ENCODE measurements around the gene MAGEC1.
"Not testable (repeated sequence)": the region's sequence is repeated elsewhere in the genome, so short reads cannot be mapped to it uniquely, and the experiment has no call there.

Gene MAGEC1

GRCh38 chrX:141903400-141904155 lies at the start of gene MAGEC1:
Gene MAGEC1, plus strand, starts transcription at chrX:141903894. Its CDS starts 1,179 bp downstream, at chrX:141905073.
- POLR2A ChIA-PET (ENCODE audit: low non-redundant PET) = no interaction called here
- no peak within 1 kb of the TSS for H3K27ac ChIP-seq
- no peak for DNase-seq (ENCODE audit: low spot score)
- CTCF ChIA-PET = no interaction called here
- no peak for TF ChIP-seq CTCF (conservative IDR thresholded peaks at IDR 0.05; ENCODE audit: low read depth)

GRCh38 chrX:141857479-141857878 lies 46.2 kb upstream of the MAGEC1 start:
- no peak overlapping the region for H3K27ac ChIP-seq
- ChIA-PET POLR2A (ENCODE audit: low non-redundant PET) (no interaction called here), CTCF (no interaction called here)
- TF ChIP-seq CTCF (conservative IDR thresholded peaks at IDR 0.05; ENCODE audit: low read depth) = no peak
- DNase-seq (ENCODE audit: low spot score) = no peak

- CTCF ChIA-PET = no interaction called here
- no peak for DNase-seq (ENCODE audit: low spot score)
- POLR2A ChIA-PET (ENCODE audit: low non-redundant PET) = no interaction called here
- H3K27ac ChIP-seq = no peak overlapping the region
- no peak for TF ChIP-seq CTCF (conservative IDR thresholded peaks at IDR 0.05; ENCODE audit: low read depth)
These were observed 24.1 kb upstream of the MAGEC1 start for GRCh38 chrX:141879616-141880015.

GRCh38 chrX:141888811-141889210 lies 14.9 kb upstream of the MAGEC1 start:
- DNase-seq (ENCODE audit: low spot score); H3K27ac ChIP-seq; POLR2A ChIA-PET (ENCODE audit: low non-redundant PET); CTCF ChIA-PET: not testable (repeated sequence)

GRCh38 chrX:141894733-141895132 lies 9.0 kb upstream of the MAGEC1 start:
- no peak overlapping the region for H3K27ac ChIP-seq
- no peak for TF ChIP-seq CTCF (conservative IDR thresholded peaks at IDR 0.05; ENCODE audit: low read depth)
- POLR2A ChIA-PET (ENCODE audit: low non-redundant PET) = no interaction called here
- CTCF ChIA-PET = no interaction called here
- no peak for DNase-seq (ENCODE audit: low spot score)

- POLR2A ChIA-PET (ENCODE audit: low non-redundant PET) = no interaction called here
- TF ChIP-seq CTCF (conservative IDR thresholded peaks at IDR 0.05; ENCODE audit: low read depth) = no peak
- DNase-seq (ENCODE audit: low spot score) = no peak
- no peak overlapping the region for H3K27ac ChIP-seq
- CTCF ChIA-PET = no interaction called here
These were observed 6.0 kb upstream of the MAGEC1 start for GRCh38 chrX:141897690-141898089.

GRCh38 chrX:141902366-141902765 lies 1.3 kb upstream of the MAGEC1 start:
- CTCF ChIA-PET = no interaction called here
- no peak for DNase-seq (ENCODE audit: low spot score)
- no peak overlapping the region for H3K27ac ChIP-seq
- POLR2A ChIA-PET (ENCODE audit: low non-redundant PET) = no interaction called here
- TF ChIP-seq CTCF (conservative IDR thresholded peaks at IDR 0.05; ENCODE audit: low read depth) = no peak

All from RWPE1 (cell line).